Frontal cortex (tissue), 4 donors: ENCODE data around the gene BRME1. TPM values are rescaled to one million over a fixed set of nuclear protein-coding genes. Genes with fewer than 3 reads are reported as not detected.
"Not testable (repeated sequence)": the region's sequence is repeated elsewhere in the genome, so short reads cannot be mapped to it uniquely, and the experiment has no call there.

ENCODE experiments used
- DNase-seq, 2 donors: peaks; one replicate each; pipeline ENCODE4 v3.0.0; 2012; ENCODE audit warnings: low spot score in 2 of 2
- FAIRE-seq: peaks from 2 replicates; lab custom pipeline; 2012; peaks lifted over from hg19 to GRCh38; lab: Jason Lieb, UNC
- total RNA-seq: library from RNA; depleted of rRNA; stranded (reverse); fragments of >200 nt; gene quantifications from one replicate; pipeline ENCODE4 v1.2.3, GENCODE V29; 2014
- donor health status: control.
- donor health status: control.
- donor health status: control.

BRME1 gene
- total RNA-seq, 1 donor from 2014 or later: 13.0 TPM

- DNase-seq (no peak), FAIRE-seq (no peak)
Measured at GRCh38 chr19:13929956-13930355, 24.0 kb upstream of the BRME1 start.

- no peak for DNase-seq
- no peak for FAIRE-seq
Measured at GRCh38 chr19:13929340-13929739, 23.4 kb upstream of the BRME1 start.

GRCh38 chr19:13926715-13927114 is 20.8 kb upstream of the BRME1 start:
- no peak for DNase-seq
- FAIRE-seq: no peak

- FAIRE-seq (no peak), DNase-seq (no peak)
Measured at GRCh38 chr19:13926010-13926409, 20.1 kb upstream of the BRME1 start.

GRCh38 chr19:13923194-13923987 is 17.5 kb upstream of the BRME1 start:
- no peak for FAIRE-seq

GRCh38 chr19:13922118-13922517 is 16.2 kb upstream of the BRME1 start:
- DNase-seq, FAIRE-seq: not testable (repeated sequence)

More at GRCh38 chr19:13923194-13923987, 17.5 kb upstream of the BRME1 start:
- DNase-seq: no peak

GRCh38 chr19:13920940-13921747 is 15.2 kb upstream of the BRME1 start:
- no peak for FAIRE-seq
- no peak for DNase-seq

- DNase-seq (no peak), FAIRE-seq (no peak)
Measured at GRCh38 chr19:13920524-13920923, 14.6 kb upstream of the BRME1 start.

- no peak for DNase-seq
- no peak for FAIRE-seq
Measured at GRCh38 chr19:13918726-13919411, 13.0 kb upstream of the BRME1 start.

GRCh38 chr19:13917888-13918406 is 12.0 kb upstream of the BRME1 start:
- FAIRE-seq (no peak), DNase-seq (no peak)

- DNase-seq (no peak), FAIRE-seq (no peak)
Measured at GRCh38 chr19:13914777-13915176, 8.9 kb upstream of the BRME1 start.

- no peak for DNase-seq
- no peak for FAIRE-seq
Measured at GRCh38 chr19:13913352-13913751, 7.4 kb upstream of the BRME1 start.

GRCh38 chr19:13909430-13909829 is 3.5 kb upstream of the BRME1 start:
- FAIRE-seq (no peak), DNase-seq (no peak)

GRCh38 chr19:13908674-13909073 is 2.8 kb upstream of the BRME1 start:
- no peak for DNase-seq
- no peak for FAIRE-seq

GRCh38 chr19:13906910-13907309 is 993 bp upstream of the BRME1 start:
- no peak for FAIRE-seq

GRCh38 chr19:13906521-13906904 is 596 bp upstream of the BRME1 start:
- no peak for DNase-seq
- no peak for FAIRE-seq

More at GRCh38 chr19:13906910-13907309, 993 bp upstream of the BRME1 start:
- no peak for DNase-seq

GRCh38 chr19:13902993-13903555 is 2.8 kb downstream of the BRME1 start:
- DNase-seq: no peak
- FAIRE-seq: no peak

- FAIRE-seq (no peak), DNase-seq (no peak)
Measured at GRCh38 chr19:13899912-13900584, 5.9 kb downstream of the BRME1 start.

- DNase-seq (no peak), FAIRE-seq (no peak)
Measured at GRCh38 chr19:13899393-13899792, 6.5 kb downstream of the BRME1 start.
